Erythroblast (primary cell): ENCODE data around the gene RMI2.

Experiments
- GATA1 ChIP-seq: IDR thresholded peaks from 2 replicates; pipeline ENCODE4 v1.6.1; 2011; ENCODE audit warnings: low read depth, mild to moderate bottlenecking, control low read depth, low read length, moderate library complexity
- POLR2A ChIP-seq: IDR thresholded peaks from 2 replicates; pipeline ENCODE4 v1.6.1; 2011; ENCODE audit warnings: mild to moderate bottlenecking, low read length

GRCh38 chr16:11322823-11323222 is 22.4 kb upstream of the RMI2 start:
- TF ChIP-seq POLR2A (no peak), GATA1 (no peak)
